ENCODE data around the gene SAG. TPM values are rescaled to one million over a fixed set of nuclear protein-coding genes. Genes with fewer than 3 reads are reported as not detected.

The SAG gene
- total RNA-seq: not detected in 2 replicates

GRCh38 chr2:233307565-233307964 lies at the start of gene SAG:
Gene SAG, plus strand, starts transcription at chr2:233307816. Its CDS starts 1,374 bp downstream, at chr2:233309190.
- DNase-seq (ENCODE audit: low read depth): no peak

GRCh38 chr2:233258211-233258610 lies 49.4 kb upstream of the SAG start:
- DNase-seq (ENCODE audit: low read depth): no peak

GRCh38 chr2:233259730-233260129 lies 47.9 kb upstream of the SAG start:
- DNase-seq (ENCODE audit: low read depth): no peak

GRCh38 chr2:233260661-233261060 lies 47.0 kb upstream of the SAG start:
- DNase-seq (ENCODE audit: low read depth): no peak

- DNase-seq (ENCODE audit: low read depth): no peak
Measured at GRCh38 chr2:233261819-233262555, 45.6 kb upstream of the SAG start.

- DNase-seq (ENCODE audit: low read depth): no peak
Measured at GRCh38 chr2:233262562-233262961, 45.1 kb upstream of the SAG start.

GRCh38 chr2:233263045-233263570 lies 44.5 kb upstream of the SAG start:
- DNase-seq (ENCODE audit: low read depth): no peak

- no peak for DNase-seq (ENCODE audit: low read depth)
Measured at GRCh38 chr2:233264667-233265066, 42.9 kb upstream of the SAG start.

- peak; percentile 86 for DNase-seq (ENCODE audit: low read depth)
Measured at GRCh38 chr2:233265899-233266431, 41.7 kb upstream of the SAG start.

- no peak for DNase-seq (ENCODE audit: low read depth)
Measured at GRCh38 chr2:233266481-233266880, 41.1 kb upstream of the SAG start.

GRCh38 chr2:233267516-233268245 lies 39.9 kb upstream of the SAG start:
- no peak for DNase-seq (ENCODE audit: low read depth)

GRCh38 chr2:233270366-233270765 lies 37.2 kb upstream of the SAG start:
- DNase-seq (ENCODE audit: low read depth): no peak

- no peak for DNase-seq (ENCODE audit: low read depth)
Measured at GRCh38 chr2:233270951-233271350, 36.7 kb upstream of the SAG start.

GRCh38 chr2:233271693-233272092 lies 35.9 kb upstream of the SAG start:
- peak; percentile 7 for DNase-seq (ENCODE audit: low read depth)

- no peak for DNase-seq (ENCODE audit: low read depth)
Measured at GRCh38 chr2:233273120-233273519, 34.5 kb upstream of the SAG start.

GRCh38 chr2:233275223-233275622 lies 32.4 kb upstream of the SAG start:
- no peak for DNase-seq (ENCODE audit: low read depth)

- DNase-seq (ENCODE audit: low read depth): no peak
Measured at GRCh38 chr2:233278921-233279320, 28.7 kb upstream of the SAG start.

GRCh38 chr2:233280114-233280693 lies 27.4 kb upstream of the SAG start:
- DNase-seq (ENCODE audit: low read depth): no peak

GRCh38 chr2:233281553-233281952 lies 26.1 kb upstream of the SAG start:
- DNase-seq (ENCODE audit: low read depth): no peak

- no peak for DNase-seq (ENCODE audit: low read depth)
Measured at GRCh38 chr2:233281992-233282603, 25.5 kb upstream of the SAG start.

- DNase-seq (ENCODE audit: low read depth): peak; percentile 33
Measured at GRCh38 chr2:233285921-233286320, 21.7 kb upstream of the SAG start.

- DNase-seq (ENCODE audit: low read depth): no peak
Measured at GRCh38 chr2:233287871-233288270, 19.7 kb upstream of the SAG start.
